Measurements from ENCODE around the gene ZNF644. TPM values are rescaled to one million over a fixed set of nuclear protein-coding genes. Genes with fewer than 3 reads are reported as not detected.
"Not testable (repeated sequence)": the region's sequence is repeated elsewhere in the genome, so short reads cannot be mapped to it uniquely, and the experiment has no call there.

ZNF644 gene
- 10 to 100 TPM; 43.2 to 46.2 (median 44.2) TPM for total RNA-seq

DNA sequence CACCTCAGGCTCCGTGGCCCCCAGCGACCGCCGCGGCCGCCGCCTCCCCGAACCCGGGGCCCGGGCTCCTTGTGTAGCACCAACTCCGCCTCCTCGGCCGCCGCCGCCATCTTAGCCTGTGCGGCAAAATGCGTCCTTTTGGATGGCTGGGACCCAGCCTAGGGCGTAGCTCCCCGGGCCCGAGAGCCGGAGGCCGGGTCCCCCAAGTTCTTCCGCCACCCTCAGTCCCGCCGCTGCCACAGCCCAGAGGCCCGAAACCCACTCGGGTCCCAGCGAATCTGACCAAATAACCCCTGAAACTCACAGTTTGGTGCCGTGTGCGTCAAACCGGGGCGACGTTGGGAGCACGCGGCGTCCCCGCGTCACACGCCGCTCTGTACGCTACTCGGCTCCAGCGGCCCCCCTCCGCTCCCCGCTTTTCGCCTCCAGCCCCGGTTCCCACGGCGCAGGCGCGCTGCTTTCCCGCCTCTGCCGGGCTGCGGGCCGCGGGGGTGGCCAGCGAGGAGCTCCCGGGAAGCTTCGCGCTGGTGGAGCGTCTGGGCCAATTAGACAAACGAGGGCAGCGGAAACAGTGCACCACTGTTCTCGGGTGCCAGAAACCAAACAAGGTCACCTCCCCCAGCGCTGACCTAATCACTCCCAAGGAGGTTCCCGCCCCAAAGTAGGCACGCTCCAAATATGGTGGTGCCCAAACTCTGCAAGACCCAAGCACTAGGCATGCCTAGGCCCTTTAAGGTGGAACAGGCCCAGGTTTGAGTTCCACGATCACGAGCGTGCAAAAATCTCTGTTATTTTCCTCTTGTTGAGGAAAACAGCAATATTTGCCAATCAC lies at the start of gene ZNF644:
ZNF644 (minus strand) TSS at position 350 of the 832 bp plus-strand sequence. CDS start 39,682 bp downstream, outside the sequence.
- ATAC-seq (peak; percentile 83 to 86), DNase-seq (peak; percentile 82)
- H3K4me1 Mint-ChIP-seq (ENCODE audit: low read depth): peaks cover 61% of the 10 kb centered on the region
- H3K4me3 Mint-ChIP-seq: peak within 1 kb of the TSS; percentile 94
- H3K36me3 Mint-ChIP-seq (ENCODE audit: insufficient read depth): peaks cover 2% of the 10 kb centered on the region
- H3K9me3 Mint-ChIP-seq: no peaks in the 10 kb centered on the region
- H3K27me3 Mint-ChIP-seq (ENCODE audit: low read depth): no peaks in the 10 kb centered on the region

DNA sequence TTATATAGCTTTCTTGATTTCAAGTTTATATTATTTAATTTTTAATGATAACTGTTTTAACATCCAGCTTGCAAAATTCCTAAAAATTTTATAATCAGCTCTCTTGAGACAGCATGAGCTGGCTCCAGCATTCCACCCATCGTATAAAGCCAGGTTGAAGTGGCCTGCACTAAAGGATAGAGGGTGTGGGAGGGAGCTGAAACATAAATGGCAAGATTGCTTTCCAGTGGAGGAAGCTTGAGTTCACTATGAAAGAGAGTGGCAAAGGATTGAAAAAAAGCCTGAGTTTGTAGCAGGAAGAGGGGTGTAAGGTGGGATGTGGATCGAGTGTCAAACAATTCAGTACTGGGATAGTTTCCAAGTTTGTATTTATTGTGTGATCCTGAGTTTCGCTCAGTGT lies 48.5 kb upstream of the ZNF644 start:
- ATAC-seq (no peak), DNase-seq (no peak)
- Mint-ChIP-seq H3K27me3 (ENCODE audit: low read depth) (peaks cover 19% of the 10 kb centered on the region), H3K9me3 (no peaks in the 10 kb centered on the region), H3K36me3 (ENCODE audit: insufficient read depth) (no peaks in the 10 kb centered on the region), H3K4me3 (no peak overlapping the region), H3K4me1 (ENCODE audit: low read depth) (no peaks in the 10 kb centered on the region)

DNA sequence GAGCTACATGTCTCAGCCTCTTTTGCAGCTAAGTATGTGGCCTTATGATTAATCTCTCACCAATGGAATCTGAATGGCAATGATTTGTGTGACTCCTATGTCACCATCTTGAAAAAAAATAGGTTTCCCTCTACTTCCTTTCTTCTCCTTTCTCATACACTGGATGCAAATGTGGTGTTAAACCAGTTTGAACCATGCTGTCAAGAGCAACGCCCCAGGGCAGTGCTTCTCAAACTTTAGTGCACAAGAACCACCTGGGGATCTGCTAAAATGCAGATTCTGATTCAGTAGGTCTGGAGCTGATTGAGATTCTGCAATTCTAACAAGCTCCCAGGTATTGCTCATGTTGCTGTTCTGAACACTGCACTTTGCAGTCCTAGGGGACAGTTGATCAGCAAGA lies 44.7 kb upstream of the ZNF644 start:
- Mint-ChIP-seq H3K9me3 (no peaks in the 10 kb centered on the region), H3K27me3 (ENCODE audit: low read depth) (peaks cover 17% of the 10 kb centered on the region), H3K4me3 (no peak overlapping the region), H3K36me3 (ENCODE audit: insufficient read depth) (no peaks in the 10 kb centered on the region), H3K4me1 (ENCODE audit: low read depth) (no peaks in the 10 kb centered on the region)
- no peak for DNase-seq
- ATAC-seq: no peak

DNA sequence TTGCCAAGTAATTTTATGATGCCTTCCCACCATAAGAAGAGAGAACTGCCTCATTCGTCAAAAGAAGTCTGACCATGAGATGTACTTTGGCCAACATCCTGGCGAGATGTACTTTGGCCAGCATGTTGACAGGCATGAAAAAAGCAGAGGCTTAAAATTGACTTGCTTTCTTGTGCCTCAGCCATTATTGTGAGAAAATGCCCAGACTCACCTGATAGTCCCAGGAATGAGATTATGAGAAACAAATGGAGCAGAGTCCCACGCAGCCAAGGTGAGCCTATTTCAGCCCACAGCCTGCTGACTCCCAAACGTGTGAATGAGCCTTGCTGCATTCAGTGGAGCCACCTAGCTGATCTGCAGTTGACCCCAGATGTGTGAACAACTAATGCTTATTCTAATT lies 43.5 kb upstream of the ZNF644 start:
- Mint-ChIP-seq H3K36me3 (ENCODE audit: insufficient read depth) (no peaks in the 10 kb centered on the region), H3K27me3 (ENCODE audit: low read depth) (peaks cover 20% of the 10 kb centered on the region), H3K4me1 (ENCODE audit: low read depth) (no peaks in the 10 kb centered on the region), H3K9me3 (no peaks in the 10 kb centered on the region), H3K4me3 (no peak overlapping the region)
- DNase-seq (no peak), ATAC-seq (no peak)

DNA sequence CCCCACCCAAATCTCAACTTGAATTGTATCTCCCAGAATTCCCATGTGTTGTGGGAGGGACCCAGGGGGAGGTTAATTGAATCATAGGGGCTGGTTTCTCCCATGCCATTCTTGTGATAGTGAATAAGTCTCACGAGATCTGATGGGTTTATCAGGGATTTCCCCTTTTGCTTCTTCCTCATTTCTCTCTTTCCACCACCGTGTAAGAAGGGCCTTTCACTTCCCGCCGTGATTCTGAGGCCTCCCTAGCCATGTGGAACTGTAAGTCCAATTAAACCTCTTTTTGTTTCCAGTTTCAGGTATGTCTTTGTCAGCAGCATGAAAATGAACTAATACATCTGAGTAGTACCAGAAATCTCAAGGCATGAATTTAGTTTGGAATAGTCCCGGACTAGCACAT lies 41.6 kb upstream of the ZNF644 start:
- ATAC-seq, DNase-seq: not testable (repeated sequence)
- H3K27me3 Mint-ChIP-seq (ENCODE audit: low read depth): peaks cover 13% of the 10 kb centered on the region

DNA sequence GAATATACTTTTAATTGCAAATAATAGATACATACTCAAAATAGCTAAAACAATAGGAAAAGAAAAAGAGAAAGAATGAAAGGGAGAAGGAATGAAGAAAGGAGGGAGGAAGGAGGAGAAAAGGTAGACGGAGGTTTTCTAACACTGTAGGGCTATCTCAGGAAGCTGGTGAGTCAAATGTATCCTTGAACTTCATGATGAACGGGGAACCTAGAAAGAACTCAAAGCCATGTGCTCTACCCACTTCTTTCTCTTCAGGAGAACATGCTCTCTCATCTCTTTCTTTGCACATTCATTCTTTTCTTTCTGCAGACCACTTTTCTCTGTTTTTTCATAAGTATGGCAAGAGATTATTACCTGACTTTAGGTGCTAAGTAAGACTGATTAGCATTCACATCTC lies 37.3 kb upstream of the ZNF644 start:
- Mint-ChIP-seq H3K9me3 (no peaks in the 10 kb centered on the region), H3K4me3 (no peak overlapping the region), H3K27me3 (ENCODE audit: low read depth) (peaks cover 3% of the 10 kb centered on the region), H3K4me1 (ENCODE audit: low read depth) (no peaks in the 10 kb centered on the region), H3K36me3 (ENCODE audit: insufficient read depth) (no peaks in the 10 kb centered on the region)
- DNase-seq (no peak), ATAC-seq (no peak)

More for the DNA sequence above, 41.6 kb upstream of the ZNF644 start:
- H3K4me3 Mint-ChIP-seq; H3K4me1 Mint-ChIP-seq (ENCODE audit: low read depth); H3K9me3 Mint-ChIP-seq; H3K36me3 Mint-ChIP-seq (ENCODE audit: insufficient read depth): not testable (repeated sequence)

DNA sequence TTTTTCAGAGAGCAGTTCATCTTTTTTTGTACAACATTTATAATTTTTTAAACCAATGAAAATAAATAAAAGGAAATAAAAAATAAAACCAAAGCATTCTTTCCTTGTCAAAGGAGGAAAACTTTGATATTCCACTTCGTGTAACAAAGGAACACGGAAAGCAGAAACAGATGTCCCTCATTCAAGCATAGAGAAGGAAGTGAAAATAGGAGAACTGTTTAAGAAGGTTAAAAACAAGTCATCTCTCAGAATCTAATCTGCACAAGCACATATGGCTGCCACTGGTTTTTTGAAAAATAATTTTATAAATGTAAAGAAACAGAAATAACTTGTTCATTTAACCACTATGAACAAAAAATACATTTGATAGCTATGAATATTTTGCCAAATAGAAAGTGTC lies 35.9 kb upstream of the ZNF644 start:
- H3K36me3 Mint-ChIP-seq (ENCODE audit: insufficient read depth): no peaks in the 10 kb centered on the region
- no peak for ATAC-seq
- peaks cover 3% of the 10 kb centered on the region for H3K27me3 Mint-ChIP-seq (ENCODE audit: low read depth)
- DNase-seq: no peak
- H3K4me3 Mint-ChIP-seq: no peak overlapping the region
- no peaks in the 10 kb centered on the region for H3K9me3 Mint-ChIP-seq
- H3K4me1 Mint-ChIP-seq (ENCODE audit: low read depth): no peaks in the 10 kb centered on the region

DNA sequence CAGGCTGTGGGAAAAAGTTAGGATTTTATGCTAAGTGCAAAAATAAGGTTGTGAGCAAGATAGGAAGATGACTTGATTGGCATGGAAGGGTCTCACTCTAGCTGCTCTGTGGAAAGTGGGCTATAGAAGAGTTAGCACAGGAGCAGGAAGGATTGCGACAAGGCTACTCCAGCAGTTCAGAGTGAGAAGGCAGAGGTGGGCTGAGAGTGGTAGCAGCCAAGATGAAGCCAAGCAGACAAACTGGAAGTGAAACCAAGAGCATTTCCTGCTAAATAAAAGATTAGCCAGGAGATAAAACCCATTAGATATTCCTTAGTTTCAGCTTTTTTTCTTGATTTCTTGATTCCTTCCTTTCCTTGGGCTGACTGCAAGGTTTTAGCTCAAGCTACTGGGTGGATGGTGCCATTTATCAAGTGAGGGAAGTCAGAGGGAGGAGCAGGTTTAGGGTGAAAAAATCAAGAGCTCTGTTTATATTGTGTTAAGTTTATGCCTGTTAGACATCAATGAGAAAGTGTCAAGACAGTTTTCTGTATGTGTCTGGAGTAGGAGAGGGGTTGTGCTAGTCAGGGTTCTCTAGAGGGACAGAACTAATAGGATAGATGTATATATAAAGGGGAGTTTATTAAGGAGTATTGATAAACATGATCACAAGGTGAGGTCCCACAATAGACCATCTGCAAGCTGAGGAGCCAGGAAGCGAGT lies 33.1 kb upstream of the ZNF644 start:
- Mint-ChIP-seq H3K9me3 (no peaks in the 10 kb centered on the region), H3K4me1 (ENCODE audit: low read depth) (no peaks in the 10 kb centered on the region), H3K27me3 (ENCODE audit: low read depth) (no peaks in the 10 kb centered on the region), H3K36me3 (ENCODE audit: insufficient read depth) (no peaks in the 10 kb centered on the region), H3K4me3 (no peak overlapping the region)
- ATAC-seq (no peak), DNase-seq (no peak)

DNA sequence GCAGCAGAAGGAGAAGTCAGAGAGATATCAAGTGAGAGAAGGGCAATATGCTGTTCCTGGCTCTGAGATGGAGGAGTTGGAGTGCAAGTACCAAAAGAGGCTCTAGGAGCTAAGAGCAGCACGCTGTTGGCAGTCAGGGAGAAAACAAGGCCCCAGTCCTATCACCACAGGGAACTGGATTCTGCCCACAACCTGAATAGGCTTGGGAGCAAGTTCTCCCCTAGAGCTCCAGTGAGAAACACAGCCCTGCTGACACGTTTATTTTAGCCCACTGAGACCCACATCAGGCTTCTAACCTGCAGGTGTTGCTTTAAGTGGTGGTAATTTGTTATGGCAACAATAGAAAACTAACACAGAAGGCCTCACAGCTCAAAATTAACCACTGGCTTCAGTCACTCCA lies 31.8 kb upstream of the ZNF644 start:
- Mint-ChIP-seq H3K4me1 (ENCODE audit: low read depth) (no peaks in the 10 kb centered on the region), H3K4me3 (no peak overlapping the region), H3K9me3 (no peaks in the 10 kb centered on the region), H3K27me3 (ENCODE audit: low read depth) (no peaks in the 10 kb centered on the region), H3K36me3 (ENCODE audit: insufficient read depth) (no peaks in the 10 kb centered on the region)
- no peak for ATAC-seq
- DNase-seq: no peak

DNA sequence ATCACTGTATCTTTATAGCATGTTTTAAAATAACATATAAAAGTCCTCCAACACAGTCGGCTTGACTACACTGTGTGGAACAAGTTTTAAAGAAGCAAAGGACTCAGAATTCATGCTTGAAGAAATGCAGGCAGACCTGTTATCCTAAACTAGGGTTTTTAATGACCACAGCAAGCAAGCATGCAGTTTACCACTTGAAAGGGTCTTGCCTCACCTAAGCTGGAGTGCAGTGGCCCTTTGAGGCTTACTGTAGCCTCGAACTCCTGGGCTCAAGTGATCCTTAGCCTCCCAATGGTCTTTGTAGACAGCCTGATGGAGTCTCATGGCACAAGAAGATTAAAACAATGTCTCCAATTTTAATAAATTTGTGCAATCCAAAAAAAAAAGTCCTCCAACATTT lies 27.7 kb upstream of the ZNF644 start:
- ATAC-seq; H3K4me1 Mint-ChIP-seq (ENCODE audit: low read depth); H3K36me3 Mint-ChIP-seq (ENCODE audit: insufficient read depth); H3K27me3 Mint-ChIP-seq (ENCODE audit: low read depth); H3K9me3 Mint-ChIP-seq; H3K4me3 Mint-ChIP-seq; DNase-seq: not testable (repeated sequence)

DNA sequence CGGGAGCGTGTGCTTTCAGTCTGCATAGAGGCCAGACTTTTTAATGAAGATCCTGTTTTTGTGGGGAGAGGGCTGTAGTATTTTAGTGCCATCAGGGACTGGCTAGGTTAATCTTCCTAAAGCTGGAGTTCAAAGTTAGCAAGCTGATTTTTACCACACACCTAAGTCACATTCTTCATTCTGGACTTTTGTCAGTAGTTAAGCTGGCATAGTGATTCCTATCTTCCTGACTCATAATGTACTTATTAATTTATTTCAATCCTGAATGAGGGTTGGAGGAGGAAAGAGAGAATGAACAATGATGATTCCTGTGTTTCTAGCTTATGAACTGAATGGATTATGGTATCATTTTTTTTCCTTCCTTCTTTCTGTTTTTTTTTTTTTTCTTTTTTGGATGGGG lies 24.9 kb upstream of the ZNF644 start:
- DNase-seq (no peak), ATAC-seq (no peak)
- Mint-ChIP-seq H3K9me3 (no peaks in the 10 kb centered on the region), H3K4me3 (no peak overlapping the region), H3K27me3 (ENCODE audit: low read depth) (no peaks in the 10 kb centered on the region), H3K36me3 (ENCODE audit: insufficient read depth) (no peaks in the 10 kb centered on the region), H3K4me1 (ENCODE audit: low read depth) (no peaks in the 10 kb centered on the region)

DNA sequence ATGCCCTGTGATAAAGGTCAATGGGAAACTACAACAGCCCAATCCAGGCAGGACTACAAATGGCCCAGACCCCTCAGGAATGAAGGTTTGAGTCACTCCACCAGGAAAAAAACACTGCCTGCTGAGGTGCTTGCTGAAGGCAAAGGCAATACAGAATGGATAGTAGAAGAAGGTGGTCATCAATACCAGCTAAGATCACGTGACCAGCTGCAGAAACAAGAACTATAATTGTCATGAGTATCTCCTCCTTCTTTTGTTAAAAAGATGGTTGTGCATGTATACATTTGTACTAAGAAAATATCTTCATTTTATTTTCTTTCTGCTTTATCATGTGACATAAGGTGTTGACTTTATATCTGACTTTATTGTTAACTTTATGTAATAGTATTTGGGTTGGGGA lies 23.4 kb upstream of the ZNF644 start:
- H3K27me3 Mint-ChIP-seq (ENCODE audit: low read depth): no peaks in the 10 kb centered on the region
- no peaks in the 10 kb centered on the region for H3K36me3 Mint-ChIP-seq (ENCODE audit: insufficient read depth)
- H3K4me1 Mint-ChIP-seq (ENCODE audit: low read depth): no peaks in the 10 kb centered on the region
- peaks cover 11% of the 10 kb centered on the region for H3K9me3 Mint-ChIP-seq
- no peak for DNase-seq
- H3K4me3 Mint-ChIP-seq: no peak overlapping the region
- ATAC-seq: no peak

DNA sequence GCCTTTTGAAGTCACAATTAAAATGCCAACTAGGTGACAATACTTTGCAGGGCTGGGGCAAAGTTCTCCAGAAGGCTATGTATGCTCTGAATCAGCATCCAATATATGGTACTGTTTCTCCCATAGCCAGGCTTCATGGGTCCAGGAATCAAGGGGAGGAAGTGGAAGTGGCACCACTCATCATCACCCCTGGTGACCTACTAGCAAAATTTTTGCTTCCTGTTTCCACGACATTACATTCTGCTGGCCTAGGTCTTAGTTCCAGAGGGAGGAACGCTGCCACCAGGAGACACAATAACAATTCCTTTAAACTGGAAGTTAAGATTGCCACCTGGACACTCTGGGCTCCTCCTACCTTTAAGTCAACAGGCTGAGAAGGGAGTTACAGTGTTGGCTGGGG lies 22.9 kb upstream of the ZNF644 start:
- H3K4me1 Mint-ChIP-seq (ENCODE audit: low read depth); ATAC-seq; H3K27me3 Mint-ChIP-seq (ENCODE audit: low read depth); H3K4me3 Mint-ChIP-seq; DNase-seq; H3K36me3 Mint-ChIP-seq (ENCODE audit: insufficient read depth): not testable (repeated sequence)
- H3K9me3 Mint-ChIP-seq: peaks cover 11% of the 10 kb centered on the region

DNA sequence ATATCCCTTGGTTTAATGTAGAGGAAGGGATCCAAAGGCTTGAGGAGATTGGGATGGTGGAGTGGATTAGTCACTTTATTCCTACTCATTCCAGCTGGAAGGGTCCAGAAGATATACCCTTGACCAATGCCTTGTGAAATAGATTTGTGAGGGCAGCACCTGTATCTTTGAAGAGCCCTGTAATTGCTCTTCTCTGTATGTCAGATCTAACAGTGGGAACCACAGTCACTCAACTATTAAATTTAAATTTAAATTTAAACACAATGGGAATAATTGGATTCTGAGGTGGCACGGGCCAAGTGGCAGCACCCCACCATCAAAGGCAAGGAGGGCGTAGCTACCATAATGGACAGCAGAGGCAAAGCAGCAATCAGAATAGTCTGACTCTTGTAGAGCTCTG lies 20.5 kb upstream of the ZNF644 start:
- DNase-seq; H3K27me3 Mint-ChIP-seq (ENCODE audit: low read depth); ATAC-seq; H3K4me1 Mint-ChIP-seq (ENCODE audit: low read depth); H3K36me3 Mint-ChIP-seq (ENCODE audit: insufficient read depth); H3K4me3 Mint-ChIP-seq: not testable (repeated sequence)
- H3K9me3 Mint-ChIP-seq: peaks cover 11% of the 10 kb centered on the region

DNA sequence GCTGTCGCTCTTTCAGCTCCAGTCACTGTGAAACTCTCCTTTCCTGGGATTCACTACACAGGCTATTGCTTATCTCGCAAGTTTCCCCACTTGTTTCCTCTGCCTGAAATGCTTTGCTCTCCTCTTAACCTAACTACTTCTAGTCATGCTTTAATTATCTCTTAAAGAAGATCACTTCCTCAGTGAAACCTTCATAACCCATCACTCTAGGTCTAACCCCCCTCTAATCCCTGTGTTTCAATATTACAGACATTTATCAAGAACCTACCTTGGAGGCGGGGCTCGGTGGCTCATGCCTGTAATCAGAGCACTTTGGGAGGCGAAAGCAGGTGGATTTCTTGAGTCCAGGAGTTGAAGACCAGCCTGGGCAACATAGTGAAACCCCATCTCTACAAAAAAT lies 16.7 kb upstream of the ZNF644 start:
- Mint-ChIP-seq H3K4me1 (ENCODE audit: low read depth) (no peaks in the 10 kb centered on the region), H3K27me3 (ENCODE audit: low read depth) (no peaks in the 10 kb centered on the region), H3K9me3 (peaks cover 11% of the 10 kb centered on the region), H3K4me3 (no peak overlapping the region), H3K36me3 (ENCODE audit: insufficient read depth) (no peaks in the 10 kb centered on the region)
- ATAC-seq (no peak), DNase-seq (no peak)
